HUES6 (cell line): ENCODE measurements around the gene PSD.

Source experiments
- H3K27ac ChIP-seq: 2 replicates; pipeline ENCODE4 v1.7.0; 2013; ENCODE audit warnings: low read depth, mild to moderate bottlenecking, low read length, inconsistent platforms
- H3K27me3 ChIP-seq: 2 replicates; pipeline ENCODE4 v1.6.1; 2013; ENCODE audit warnings: low read length; ENCODE audit not compliant: control insufficient read depth, insufficient read depth
- H3K36me3 ChIP-seq: 2 replicates; pipeline ENCODE4 v1.6.1; 2013; ENCODE audit warnings: low read length; ENCODE audit not compliant: control insufficient read depth, insufficient read depth
- H3K4me1 ChIP-seq: 2 replicates; pipeline ENCODE4 v1.6.1; 2013; ENCODE audit warnings: low read length; ENCODE audit not compliant: control insufficient read depth, insufficient read depth
- H3K4me3 ChIP-seq: 2 replicates; pipeline ENCODE4 v1.5.1; 2013; ENCODE audit warnings: low read depth, low read length
- H3K9ac ChIP-seq: one replicate; pipeline ENCODE4 v1.6.1; 2013; ENCODE audit warnings: mild to moderate bottlenecking, low read length
- H3K9me3 ChIP-seq: 2 replicates; pipeline ENCODE4 v1.6.1; 2013; ENCODE audit warnings: low read depth, low read length; ENCODE audit not compliant: control insufficient read depth, insufficient read depth

Gene PSD

DNA sequence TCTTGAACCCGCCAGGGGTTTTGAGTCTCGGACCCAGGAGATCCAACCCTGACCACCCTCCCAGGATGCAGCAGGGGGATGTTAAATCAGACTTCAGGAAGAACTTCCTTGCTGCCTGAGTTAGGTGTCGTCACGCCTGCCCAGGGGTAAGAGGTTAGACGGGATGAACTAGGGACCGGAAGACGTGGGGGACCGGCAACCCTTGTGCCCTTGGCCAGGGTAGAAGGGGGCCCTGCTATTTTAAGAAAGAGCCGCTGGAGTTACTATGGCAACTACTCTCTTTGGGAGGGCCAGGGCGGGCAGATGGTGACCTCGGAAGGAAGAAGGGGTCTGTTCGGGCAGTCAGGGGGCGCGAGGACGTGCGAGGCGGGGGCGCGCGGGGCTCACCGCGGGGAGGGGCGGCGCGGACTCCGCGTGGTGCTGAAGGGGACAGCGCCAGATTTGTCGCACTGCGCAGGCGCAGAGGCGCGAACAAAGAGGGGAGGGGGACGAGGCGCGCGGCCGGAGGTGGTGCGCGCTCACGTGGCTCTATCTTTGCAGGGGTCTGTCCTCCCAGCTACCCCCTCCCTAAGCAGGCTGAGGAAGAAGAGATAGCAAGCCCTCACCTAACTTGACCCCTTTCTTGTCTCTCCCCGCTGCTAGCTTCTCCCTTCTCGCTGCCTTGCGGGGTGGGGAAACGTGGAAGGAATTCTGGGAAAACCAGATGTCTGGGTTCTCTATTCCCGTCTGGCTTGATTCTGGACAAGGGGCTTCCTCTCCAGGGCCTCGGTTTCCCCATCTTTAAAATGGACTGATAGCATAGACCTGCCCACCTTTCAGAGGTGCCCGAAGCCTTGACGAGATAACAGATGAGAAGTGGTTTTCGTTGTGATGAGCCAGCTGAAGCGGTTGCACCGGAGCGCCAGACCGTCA, 940 bp upstream of the PSD start:
- Histone ChIP-seq H3K4me3 (peak overlapping the region; percentile 92), H3K27ac (no peak overlapping the region), H3K36me3 (peaks cover 6% of the 10 kb centered on the region; the same call in 1 of the 2 replicates), H3K27me3 (peaks cover 29% of the 10 kb centered on the region; the same call in 1 of the 2 replicates), H3K9ac (peak overlapping the region; percentile 54), H3K9me3 (no peaks in the 10 kb centered on the region), H3K4me1 (peaks cover 14% of the 10 kb centered on the region)

DNA sequence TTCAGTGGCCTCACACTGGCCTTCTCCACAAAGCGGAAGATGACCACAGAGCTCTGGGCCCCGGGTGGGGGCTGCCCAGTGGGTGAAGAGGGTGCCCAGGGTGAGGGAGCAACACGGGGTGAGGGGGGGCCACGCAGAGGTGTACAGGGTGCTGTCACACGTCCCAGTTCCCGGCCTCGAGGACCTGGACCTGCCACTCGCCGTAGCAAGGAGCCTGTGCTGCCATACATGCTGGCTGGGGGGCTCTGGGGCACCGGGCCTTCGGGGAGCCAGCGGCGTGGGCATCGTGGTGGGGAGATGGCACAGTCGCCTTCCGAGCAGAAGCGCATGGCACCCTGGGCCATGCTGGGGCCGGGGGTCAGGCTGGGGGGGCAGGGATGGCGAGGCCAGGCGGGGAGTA, 1.9 kb downstream of the PSD start:
- Histone ChIP-seq H3K27me3 (peaks cover 50% of the 10 kb centered on the region), H3K4me1 (peaks cover 5% of the 10 kb centered on the region; the same call in 1 of the 2 replicates), H3K27ac (no peak overlapping the region), H3K4me3 (no peak overlapping the region), H3K36me3 (no peaks in the 10 kb centered on the region), H3K9me3 (no peaks in the 10 kb centered on the region), H3K9ac (no peak overlapping the region)

DNA sequence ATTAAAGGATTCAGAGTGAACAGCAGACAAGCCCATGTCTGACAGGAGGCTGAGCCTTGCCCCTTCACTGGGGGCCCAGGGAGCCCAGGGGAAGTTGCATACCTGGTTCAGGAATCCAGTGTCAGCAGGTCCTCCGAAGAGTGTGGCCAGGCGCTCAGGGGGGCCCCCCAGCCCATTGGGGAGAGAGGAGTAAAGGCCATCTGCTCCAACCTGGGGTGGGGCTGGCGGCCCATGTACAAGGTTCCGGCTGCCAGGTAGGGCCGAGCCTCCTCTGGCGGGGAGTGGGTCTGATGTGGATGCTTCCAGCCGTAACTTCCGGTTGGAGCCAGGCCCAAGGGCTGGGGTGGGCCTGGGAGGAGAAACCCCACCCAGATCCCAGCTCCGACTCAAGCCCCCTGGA, 2.3 kb downstream of the PSD start:
- Histone ChIP-seq H3K9me3 (no peaks in the 10 kb centered on the region), H3K9ac (no peak overlapping the region), H3K4me3 (no peak overlapping the region), H3K36me3 (no peaks in the 10 kb centered on the region), H3K27me3 (peaks cover 54% of the 10 kb centered on the region), H3K27ac (no peak overlapping the region), H3K4me1 (peaks cover 8% of the 10 kb centered on the region; the same call in 1 of the 2 replicates)

DNA sequence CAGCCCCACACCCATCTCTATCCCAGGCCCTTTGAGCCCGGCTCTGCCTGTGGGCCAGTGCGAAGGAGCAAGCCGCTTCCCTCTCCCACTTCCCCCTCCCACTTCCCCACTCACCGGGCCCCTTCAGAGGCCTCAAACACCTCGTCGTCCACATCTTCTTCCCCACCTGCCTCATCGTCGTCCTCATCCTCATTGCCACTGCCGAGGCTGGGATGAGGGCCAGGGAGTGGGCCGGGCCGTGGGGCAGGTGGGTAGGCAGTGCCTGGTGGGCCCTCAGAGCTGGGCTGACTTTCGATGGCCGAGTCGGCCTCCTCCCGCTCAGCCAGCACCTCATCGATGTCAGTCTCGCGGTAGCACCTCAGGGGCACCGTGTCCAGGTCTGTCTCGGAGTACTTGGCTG, 3.8 kb downstream of the PSD start:
- Histone ChIP-seq H3K27ac (no peak overlapping the region), H3K36me3 (no peaks in the 10 kb centered on the region), H3K27me3 (peaks cover 70% of the 10 kb centered on the region)

DNA sequence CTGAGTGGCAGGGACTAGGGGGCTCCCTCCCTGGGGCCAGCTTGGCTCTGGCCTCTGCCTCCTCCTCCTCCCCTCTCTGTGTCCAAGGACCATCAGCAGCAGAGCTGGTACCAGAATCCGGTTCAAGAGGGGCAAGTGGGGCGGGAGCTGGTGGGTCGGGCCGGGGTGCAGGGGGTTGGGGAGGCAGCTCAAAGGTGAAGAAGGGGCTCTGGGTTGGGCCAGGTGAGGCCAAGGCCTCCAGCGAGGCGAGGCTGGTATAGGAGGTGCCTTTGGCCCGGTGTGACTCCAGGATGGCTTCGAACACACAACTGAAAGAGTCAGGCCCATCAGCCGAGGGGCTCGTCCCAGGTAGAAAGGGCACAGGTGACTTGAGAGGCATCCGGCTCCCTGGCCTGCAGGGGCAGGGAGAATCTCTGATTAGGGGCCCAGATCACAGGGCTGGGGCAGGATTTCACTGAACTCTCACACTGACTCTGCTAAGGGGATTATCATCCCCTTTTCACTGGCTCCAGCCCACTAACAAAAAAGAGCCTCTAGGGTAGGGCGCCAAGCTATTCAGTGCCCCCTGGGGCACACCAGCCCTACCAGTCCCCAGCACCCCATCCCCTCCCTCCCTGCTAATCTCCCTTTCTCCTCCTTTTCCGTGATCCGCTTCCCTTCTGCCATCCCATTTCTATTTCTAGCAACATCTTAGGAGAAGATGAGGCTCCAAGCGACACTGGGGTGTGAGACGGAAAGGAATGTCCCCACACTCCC, 4.6 kb downstream of the PSD start:
- no peaks in the 10 kb centered on the region for H3K36me3 ChIP-seq
- H3K27ac ChIP-seq, result no peak overlapping the region
- no peak overlapping the region for H3K4me3 ChIP-seq
- peaks cover 25% of the 10 kb centered on the region for H3K4me1 ChIP-seq
- no peak overlapping the region for H3K9ac ChIP-seq
- H3K27me3 ChIP-seq, result peaks cover 73% of the 10 kb centered on the region
- no peaks in the 10 kb centered on the region for H3K9me3 ChIP-seq

More for the DNA sequence above, 3.8 kb downstream of the PSD start:
- Histone ChIP-seq H3K9me3 (no peaks in the 10 kb centered on the region), H3K9ac (no peak overlapping the region), H3K4me1 (peaks cover 20% of the 10 kb centered on the region), H3K4me3 (no peak overlapping the region)

DNA sequence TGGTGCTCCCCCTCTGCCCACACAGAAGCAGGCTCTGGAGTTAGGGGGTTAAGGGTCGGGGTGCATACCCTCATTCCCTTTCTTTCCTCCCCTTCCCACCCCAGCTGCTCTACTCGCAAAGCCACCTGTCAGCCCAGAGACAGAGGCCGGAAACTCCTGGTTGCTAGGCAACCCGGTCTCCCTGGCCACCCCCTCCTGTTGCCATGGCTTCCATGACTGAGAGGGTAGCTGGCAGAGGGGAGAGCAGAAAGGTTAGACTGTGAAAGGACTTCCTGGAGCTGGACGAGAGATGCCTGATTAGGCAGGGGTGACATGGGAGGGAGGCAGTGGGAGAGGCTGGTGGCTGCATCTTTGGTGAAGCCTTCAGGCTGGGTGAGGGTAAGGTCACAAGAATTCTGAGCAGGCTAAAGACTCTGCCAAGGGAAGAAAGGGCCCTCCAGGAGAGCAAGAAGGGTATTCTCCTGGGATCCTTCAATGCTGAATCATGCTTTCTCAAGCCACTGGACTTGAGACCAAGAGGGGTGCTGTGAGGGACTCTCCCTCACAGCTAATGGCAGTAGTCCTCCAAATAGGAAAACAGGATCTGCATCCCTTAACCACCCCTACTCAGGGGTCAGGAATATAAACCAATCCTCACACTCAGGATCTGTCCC, 5.4 kb downstream of the PSD start:
- Histone ChIP-seq H3K4me1 (peaks cover 23% of the 10 kb centered on the region), H3K9me3 (no peaks in the 10 kb centered on the region), H3K27me3 (peaks cover 74% of the 10 kb centered on the region), H3K4me3 (no peak overlapping the region), H3K27ac (no peak overlapping the region), H3K9ac (no peak overlapping the region), H3K36me3 (no peaks in the 10 kb centered on the region)

GRCh38 chr10:102412293-102412692, 6.3 kb downstream of the PSD start:
- Histone ChIP-seq H3K36me3 (no peaks in the 10 kb centered on the region), H3K27ac (no peak overlapping the region), H3K9ac (no peak overlapping the region), H3K27me3 (peaks cover 74% of the 10 kb centered on the region), H3K4me1 (peaks cover 21% of the 10 kb centered on the region), H3K9me3 (no peaks in the 10 kb centered on the region), H3K4me3 (no peak overlapping the region)

- H3K27me3 ChIP-seq, result peaks cover 78% of the 10 kb centered on the region
- no peaks in the 10 kb centered on the region for H3K36me3 ChIP-seq
- H3K9ac ChIP-seq, result no peak overlapping the region
- no peak overlapping the region for H3K27ac ChIP-seq
- H3K4me3 ChIP-seq, result peak overlapping the region; percentile 61; the same call in 1 of the 2 replicates
- peaks cover 21% of the 10 kb centered on the region for H3K4me1 ChIP-seq
- H3K9me3 ChIP-seq, result no peaks in the 10 kb centered on the region
Measured at GRCh38 chr10:102411341-102412255, 7.0 kb downstream of the PSD start.

- Histone ChIP-seq H3K4me1 (peaks cover 21% of the 10 kb centered on the region), H3K27ac (no peak overlapping the region), H3K36me3 (no peaks in the 10 kb centered on the region), H3K9ac (peak overlapping the region; percentile 51), H3K9me3 (no peaks in the 10 kb centered on the region), H3K27me3 (peaks cover 86% of the 10 kb centered on the region), H3K4me3 (peak overlapping the region; percentile 61)
Measured at GRCh38 chr10:102410429-102411073, 8.0 kb downstream of the PSD start.
